DOHH2 (cell line): ENCODE results near the gene LONRF3.

Experiments used
- H3F3A ChIP-seq: fragments of 200-600 bp; sonication (generic), shearing (Covaris generic); 2 replicates; pipeline ENCODE4 v1.6.0; 2016; ENCODE audit warnings: antibody characterized with exemption, mild to moderate bottlenecking; ENCODE audit not compliant: control insufficient read depth, insufficient read depth
- H3K27ac ChIP-seq: fragments of 200-600 bp; sonication (generic); 2 replicates; pipeline ENCODE4 v1.5.1; 2014; ENCODE audit warnings: low read depth, mild to moderate bottlenecking, low read length, moderate library complexity
- H3K27me3 ChIP-seq: fragments of 200-600 bp; sonication (generic); 2 replicates; pipeline ENCODE4 v1.6.1; 2014; ENCODE audit warnings: mild to moderate bottlenecking, low read length, mixed read lengths; ENCODE audit not compliant: control insufficient read depth
- H3K36me3 ChIP-seq: fragments of 200-600 bp; sonication (generic); 2 replicates; pipeline ENCODE4 v1.6.1; 2014; ENCODE audit warnings: mild to moderate bottlenecking, low read length, moderate library complexity, mixed read lengths; ENCODE audit not compliant: control insufficient read depth
- H3K4me1 ChIP-seq: fragments of 200-600 bp; sonication (generic); 2 replicates; pipeline ENCODE4 v1.6.1; 2014; ENCODE audit warnings: mild to moderate bottlenecking, low read length, mixed read lengths; ENCODE audit not compliant: control insufficient read depth
- H3K4me2 ChIP-seq: fragments of 200-600 bp; sonication (generic); 2 replicates; pipeline ENCODE4 v1.6.0; 2014; ENCODE audit warnings: mild to moderate bottlenecking, low read length, moderate library complexity
- H3K4me3 ChIP-seq: fragments of 200-600 bp; sonication (generic); 2 replicates; pipeline ENCODE4 v1.5.1; 2014; ENCODE audit warnings: mild to moderate bottlenecking, low read length, mixed read lengths
- H3K79me2 ChIP-seq: fragments of 200-600 bp; sonication (generic); 2 replicates; pipeline ENCODE4 v1.6.1; 2014; ENCODE audit warnings: mild to moderate bottlenecking, low read length, mixed read lengths; ENCODE audit not compliant: control insufficient read depth
- H3K9me2 ChIP-seq: fragments of 200-600 bp; sonication (generic); replicated peaks from 2 replicates; pipeline ENCODE4 v1.6.1; 2014; ENCODE audit warnings: mild to moderate bottlenecking, low read length, mixed read lengths; ENCODE audit not compliant: control insufficient read depth
- H3K9me3 ChIP-seq: fragments of 200-600 bp; sonication (generic); 2 replicates; pipeline ENCODE4 v1.6.1; 2014; ENCODE audit warnings: antibody characterized with exemption, low read length, mixed read lengths; ENCODE audit not compliant: control insufficient read depth, insufficient read depth
- H4K20me1 ChIP-seq: fragments of 200-600 bp; sonication (generic); 2 replicates; pipeline ENCODE4 v1.6.0; 2014; ENCODE audit warnings: low read depth, mild to moderate bottlenecking, antibody characterized with exemption, low read length, moderate library complexity; ENCODE audit not compliant: control insufficient read depth, insufficient read depth
- CTCF ChIP-seq: fragments of 200-600 bp; sonication (generic); IDR thresholded peaks from one replicate; pipeline ENCODE4 v1.5.1; 2014; ENCODE audit warnings: antibody characterized with exemption, mild to moderate bottlenecking, low read depth, low read length; ENCODE audit not compliant: poor library complexity, severe bottlenecking
- EZH2phosphoT487 ChIP-seq: fragments of 200-600 bp; sonication (generic); IDR thresholded peaks from 2 replicates; pipeline ENCODE4 v1.6.1; 2017; ENCODE audit warnings: borderline replicate concordance, mild to moderate bottlenecking, antibody characterized with exemption, low read length, moderate library complexity, mixed read lengths

Gene LONRF3

GRCh38 chrX:118980761-118981160 is 6.3 kb downstream of the LONRF3 start:
- Histone ChIP-seq H3K9me3 (no peaks in the 10 kb centered on the region), H3K4me2 (no peak overlapping the region), H3K4me3 (no peak overlapping the region), H3F3A (no peaks in the 10 kb centered on the region), H3K4me1 (no peaks in the 10 kb centered on the region), H4K20me1 (no peaks in the 10 kb centered on the region), H3K27ac (no peak overlapping the region), H3K9me2 (no peaks in the 10 kb centered on the region), H3K27me3 (peaks cover 3% of the 10 kb centered on the region; the same call in 1 of the 2 replicates), H3K36me3 (no peaks in the 10 kb centered on the region), H3K79me2 (no peaks in the 10 kb centered on the region)
- TF ChIP-seq CTCF (no peak), EZH2phosphoT487 (no peak)

DNA sequence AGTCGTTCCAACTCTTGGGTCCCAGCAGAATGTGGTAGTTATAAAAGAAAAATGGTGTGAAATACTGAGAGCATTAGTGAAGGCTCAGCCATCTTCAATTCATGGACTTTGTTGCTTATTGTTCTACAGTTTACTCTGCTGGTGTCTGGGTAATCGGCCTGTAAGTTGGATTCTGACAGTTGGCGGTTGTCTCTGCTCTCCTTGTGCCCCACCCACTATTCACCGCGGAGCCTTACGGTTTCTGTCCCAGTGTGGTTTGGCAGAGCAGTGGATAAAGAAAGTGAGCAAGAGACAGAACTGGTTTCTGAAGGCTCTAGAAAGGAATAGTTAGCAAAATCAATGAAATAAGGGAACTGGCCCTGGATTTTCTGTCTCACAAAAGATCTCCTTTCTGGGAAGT is 9.1 kb downstream of the LONRF3 start:
- Histone ChIP-seq H3K27me3 (no peaks in the 10 kb centered on the region), H3K79me2 (no peaks in the 10 kb centered on the region), H3F3A (no peaks in the 10 kb centered on the region), H3K27ac (no peak overlapping the region), H3K36me3 (no peaks in the 10 kb centered on the region), H3K4me3 (no peak overlapping the region), H4K20me1 (no peaks in the 10 kb centered on the region), H3K9me3 (no peaks in the 10 kb centered on the region), H3K4me1 (no peaks in the 10 kb centered on the region), H3K9me2 (no peaks in the 10 kb centered on the region), H3K4me2 (no peak overlapping the region)
- TF ChIP-seq EZH2phosphoT487 (no peak), CTCF (no peak)

DNA sequence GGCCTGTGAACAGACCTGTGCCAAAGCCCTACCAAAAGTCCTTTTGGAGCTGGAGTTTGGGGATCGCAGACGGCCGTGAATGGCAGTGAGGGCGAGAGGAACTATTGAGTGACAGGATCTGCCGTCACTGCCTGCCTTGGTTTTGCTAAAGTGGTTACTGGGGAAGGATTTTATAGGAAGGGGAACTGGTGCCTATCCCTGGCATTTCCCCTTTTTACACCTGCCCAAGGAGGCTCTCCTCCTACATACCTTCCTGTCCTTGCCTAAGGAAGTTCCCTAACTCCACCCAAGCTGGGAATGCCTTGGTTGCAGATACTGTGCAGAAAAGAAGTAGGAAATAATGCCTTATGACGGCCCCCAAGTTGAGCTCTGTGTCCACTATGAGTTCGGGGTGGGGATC is 14.5 kb downstream of the LONRF3 start:
- Histone ChIP-seq H3K4me2 (no peak overlapping the region), H3K27ac (no peak overlapping the region), H4K20me1 (no peaks in the 10 kb centered on the region)

More for the DNA sequence above, 14.5 kb downstream of the LONRF3 start:
- Histone ChIP-seq H3F3A (no peaks in the 10 kb centered on the region), H3K79me2 (no peaks in the 10 kb centered on the region), H3K27me3 (no peaks in the 10 kb centered on the region), H3K4me3 (no peak overlapping the region), H3K4me1 (no peaks in the 10 kb centered on the region), H3K9me3 (no peaks in the 10 kb centered on the region), H3K36me3 (no peaks in the 10 kb centered on the region), H3K9me2 (no peaks in the 10 kb centered on the region)
- TF ChIP-seq EZH2phosphoT487 (no peak), CTCF (no peak)
